Natural killer cell treated with Interleukin-12 subunit alpha and Interleukin-12 subunit beta and Interleukin-15 and Interleukin-18, amount 100 ng/mL, for 72 hours (primary cell): ENCODE measurements around the gene DYNLL1. TPM values are rescaled to one million over a fixed set of nuclear protein-coding genes. Genes with fewer than 3 reads are reported as not detected.
"Not testable (repeated sequence)": the region's sequence is repeated elsewhere in the genome, so short reads cannot be mapped to it uniquely, and the experiment has no call there.

Experiments
- ATAC-seq, 2 donors: fragments of 150-1000 bp; cut with Tn5 transposase in 1 of 2; sonication (Bioruptor Pico), chemical (Tn5 transposase) in 1 of 2; 2 replicates each; pipeline ENCODE4 v1.10.0; 2021
- DNase-seq: peaks from one replicate; pipeline ENCODE4 v3.0.0; 2022; ENCODE audit warnings: low spot score
- H3K27ac Mint-ChIP-seq, 2 donors: 1 replicate in 1 of 2; 2 replicates in 1 of 2; pipeline ENCODE4 v1.8.0; 2022; ENCODE audit warnings: mixed read lengths in 2 of 2, mild to moderate bottlenecking in 1 of 2, moderate library complexity in 1 of 2
- H3K27me3 Mint-ChIP-seq, 2 donors: 1 replicate in 1 of 2; 2 replicates in 1 of 2; pipeline ENCODE4 v1.8.0; 2022; ENCODE audit warnings: mixed read lengths in 2 of 2
- H3K36me3 Mint-ChIP-seq: one replicate; pipeline ENCODE4 v1.8.0; 2022; ENCODE audit warnings: mixed read lengths
- H3K4me1 Mint-ChIP-seq, 2 donors: 1 replicate in 1 of 2; 2 replicates in 1 of 2; pipeline ENCODE4 v1.8.0; 2022; ENCODE audit warnings: low read depth in 2 of 2, mixed read lengths in 2 of 2, mild to moderate bottlenecking in 1 of 2
- H3K4me3 Mint-ChIP-seq: one replicate; pipeline ENCODE4 v1.8.0; 2022; ENCODE audit warnings: mixed read lengths
- H3K9me3 Mint-ChIP-seq: 2 replicates; pipeline ENCODE4 v1.8.0; 2022; ENCODE audit warnings: mixed read lengths
- total RNA-seq, 2 donors: library from RNA; stranded (reverse); gene quantifications; one replicate each; pipeline ENCODE4 v1.2.3, GENCODE V29; 2022

The DYNLL1 gene
- total RNA-seq, 2 donors from 2014 or later: 207 to 267 TPM

GRCh38 chr12:120504587-120504986 lies 8.7 kb downstream of the DYNLL1 start:
- DNase-seq: no peak
- Mint-ChIP-seq H3K4me3 (no peak overlapping the region), H3K9me3 (no peaks in the 10 kb centered on the region), H3K27me3 (no peaks in the 10 kb centered on the region), H3K36me3 (peaks cover 11% of the 10 kb centered on the region), H3K4me1 (peaks cover 0 to 4% of the 10 kb centered on the region in 2 donors), H3K27ac (no peak overlapping the region)
- ATAC-seq: no peak

- H3K27ac Mint-ChIP-seq: no peak overlapping the region
- no peak for ATAC-seq
- peaks cover 10% of the 10 kb centered on the region for H3K36me3 Mint-ChIP-seq
- DNase-seq: no peak
- no peaks in the 10 kb centered on the region for H3K9me3 Mint-ChIP-seq
- no peaks in the 10 kb centered on the region for H3K27me3 Mint-ChIP-seq
- H3K4me1 Mint-ChIP-seq: no peaks in the 10 kb centered on the region
- no peak overlapping the region for H3K4me3 Mint-ChIP-seq
These were observed 12.6 kb downstream of the DYNLL1 start for GRCh38 chr12:120508537-120508936.

- Mint-ChIP-seq H3K4me3 (no peak overlapping the region), H3K27ac (no peak overlapping the region), H3K4me1 (no peaks in the 10 kb centered on the region), H3K9me3 (no peaks in the 10 kb centered on the region), H3K36me3 (peaks cover 10% of the 10 kb centered on the region), H3K27me3 (no peaks in the 10 kb centered on the region)
- DNase-seq: no peak
- ATAC-seq: no peak
These were observed 18.1 kb downstream of the DYNLL1 start for GRCh38 chr12:120514002-120514401.

- no peaks in the 10 kb centered on the region for H3K27me3 Mint-ChIP-seq
- no peaks in the 10 kb centered on the region for H3K4me1 Mint-ChIP-seq
- no peak overlapping the region for H3K27ac Mint-ChIP-seq
- DNase-seq: no peak
- H3K36me3 Mint-ChIP-seq: peaks cover 5% of the 10 kb centered on the region
- H3K4me3 Mint-ChIP-seq: no peak overlapping the region
- no peak for ATAC-seq
- no peaks in the 10 kb centered on the region for H3K9me3 Mint-ChIP-seq
These were observed 19.6 kb downstream of the DYNLL1 start for GRCh38 chr12:120515496-120515895.

- H3K4me3 Mint-ChIP-seq, DNase-seq, H3K27ac Mint-ChIP-seq, H3K36me3 Mint-ChIP-seq, H3K9me3 Mint-ChIP-seq, ATAC-seq, H3K27me3 Mint-ChIP-seq, H3K4me1 Mint-ChIP-seq: not testable (repeated sequence)
These were observed 23.4 kb downstream of the DYNLL1 start for GRCh38 chr12:120519324-120519723.

GRCh38 chr12:120522568-120522967 lies 26.7 kb downstream of the DYNLL1 start:
- Mint-ChIP-seq H3K36me3 (no peaks in the 10 kb centered on the region), H3K27ac (no peak overlapping the region), H3K9me3 (no peaks in the 10 kb centered on the region), H3K27me3 (no peaks in the 10 kb centered on the region), H3K4me1 (peaks cover 5% of the 10 kb centered on the region in 2 donors), H3K4me3 (no peak overlapping the region)
- DNase-seq: no peak
- no peak for ATAC-seq

GRCh38 chr12:120528861-120529525 lies 33.1 kb downstream of the DYNLL1 start, which contains the start of gene COQ5:
TSS of gene COQ5 (minus strand) at chr12:120529158. CDS start at chr12:120529141, 17 bp downstream.
- Mint-ChIP-seq H3K36me3 (no peaks in the 10 kb centered on the region), H3K4me3 (peak within 1 kb of the TSS; percentile 97), H3K4me1 (peaks cover 19% of the 10 kb centered on the region in 2 donors), H3K9me3 (no peaks in the 10 kb centered on the region), H3K27me3 (no peaks in the 10 kb centered on the region), H3K27ac (peak within 1 kb of the TSS; percentile 96 to 100)
- peak; percentile 87 for DNase-seq
- peak; percentile 95 to 96 for ATAC-seq

- Mint-ChIP-seq H3K9me3 (no peaks in the 10 kb centered on the region), H3K27ac (peak overlapping the region; percentile 96 to 100)
These were observed 33.9 kb downstream of the DYNLL1 start for GRCh38 chr12:120529641-120530417.

GRCh38 chr12:120530418-120530761 lies 34.5 kb downstream of the DYNLL1 start:
- not testable (repeated sequence) for ATAC-seq, H3K9me3 Mint-ChIP-seq, H3K36me3 Mint-ChIP-seq, DNase-seq, H3K27me3 Mint-ChIP-seq
- peak overlapping the region; percentile 96 to 100 for H3K27ac Mint-ChIP-seq
- peak overlapping the region; percentile 97 for H3K4me3 Mint-ChIP-seq
- H3K4me1 Mint-ChIP-seq: peaks cover 19 to 22% of the 10 kb centered on the region in 2 donors

More at GRCh38 chr12:120529641-120530417, 33.9 kb downstream of the DYNLL1 start:
- H3K36me3 Mint-ChIP-seq: peaks cover 1% of the 10 kb centered on the region
- peak overlapping the region; percentile 97 for H3K4me3 Mint-ChIP-seq
- ATAC-seq (no peak), DNase-seq (no peak)
- H3K27me3 Mint-ChIP-seq: no peaks in the 10 kb centered on the region
- H3K4me1 Mint-ChIP-seq: peaks cover 19 to 22% of the 10 kb centered on the region in 2 donors

GRCh38 chr12:120532701-120533238 lies 36.9 kb downstream of the DYNLL1 start:
- Mint-ChIP-seq H3K27ac (no peak overlapping the region), H3K9me3 (no peaks in the 10 kb centered on the region), H3K4me1 (peaks cover 32 to 34% of the 10 kb centered on the region in 2 donors), H3K36me3 (peaks cover 10% of the 10 kb centered on the region), H3K27me3 (no peaks in the 10 kb centered on the region), H3K4me3 (no peak overlapping the region)
- no peak for DNase-seq
- no peak for ATAC-seq

GRCh38 chr12:120534203-120534702 lies 38.3 kb downstream of the DYNLL1 start, which contains the start of gene RNF10:
TSS of gene RNF10 (plus strand) at chr12:120534356. CDS start at chr12:120534812, 456 bp downstream.
- no peaks in the 10 kb centered on the region for H3K27me3 Mint-ChIP-seq
- peak within 1 kb of the TSS; percentile 91 to 94 for H3K27ac Mint-ChIP-seq
- H3K36me3 Mint-ChIP-seq: peaks cover 10% of the 10 kb centered on the region
- peak; percentile 83 for DNase-seq
- H3K4me1 Mint-ChIP-seq: peaks cover 40 to 42% of the 10 kb centered on the region in 2 donors
- peak within 1 kb of the TSS; percentile 94 for H3K4me3 Mint-ChIP-seq
- ATAC-seq: peak; percentile 88 to 93
- no peaks in the 10 kb centered on the region for H3K9me3 Mint-ChIP-seq

- peaks cover 37 to 39% of the 10 kb centered on the region in 2 donors for H3K4me1 Mint-ChIP-seq
- peaks cover 10% of the 10 kb centered on the region for H3K36me3 Mint-ChIP-seq
- H3K9me3 Mint-ChIP-seq: no peaks in the 10 kb centered on the region
- peak overlapping the region; percentile 94 for H3K4me3 Mint-ChIP-seq
- no peak for DNase-seq
- peak; percentile 68 to 73 for ATAC-seq
- peak overlapping the region; percentile 91 to 94 for H3K27ac Mint-ChIP-seq
- H3K27me3 Mint-ChIP-seq: no peaks in the 10 kb centered on the region
These were observed 39.1 kb downstream of the DYNLL1 start for GRCh38 chr12:120534703-120535655.
